ENCODE measurements around the gene AGAP1. TPM values are rescaled to one million over a fixed set of nuclear protein-coding genes. Genes with fewer than 3 reads are reported as not detected.
"Not testable (repeated sequence)": the region's sequence is repeated elsewhere in the genome, so short reads cannot be mapped to it uniquely, and the experiment has no call there.

The AGAP1 gene
- total RNA-seq, 2 experiments from 2014 or later, result not detected

- ChIA-PET CTCF (ENCODE audit: unreplicated experiment) (interaction anchor here (0.6 kb wide), 1 partner anchor 25 kb away, joined by 5 read pairs; no protein-coding TSS in a partner anchor), POLR2A (no interaction called here)
- DNase-seq (ENCODE audit: low spot score), result no peak
- BruUV-seq (replicated peaks), result no TSS peak
- Histone ChIP-seq H3K4me1 (ENCODE audit: insufficient read depth, low read length, poor library complexity, severe bottlenecking) (no peaks in the 10 kb centered on the region), H2AFZ (ENCODE audit: low read length) (no peak overlapping the region), H3K4me3 (ENCODE audit: low read depth, low read length, poor library complexity, severe bottlenecking) (no peak overlapping the region), H3K9me3 (ENCODE audit: low read length) (no peaks in the 10 kb centered on the region), H3K4me2 (ENCODE audit: low read length) (no peak overlapping the region), H3K27ac (ENCODE audit: low read depth, low read length, poor library complexity, severe bottlenecking) (no peak overlapping the region), H3K36me3 (ENCODE audit: insufficient read depth, low read length) (no peaks in the 10 kb centered on the region), H4K20me1 (ENCODE audit: insufficient read depth, low read length) (no peaks in the 10 kb centered on the region), H3K79me2 (ENCODE audit: insufficient read depth, low read depth, low read length) (no peaks in the 10 kb centered on the region), H3K9me2 (ENCODE audit: insufficient read depth, low read length) (no peaks in the 10 kb centered on the region)
- intact Hi-C loops (cut with micrococcal nuclease; ENCODE audit: unreplicated experiment), result no loop called here
- no peak for TF ChIP-seq CTCF (conservative IDR thresholded peaks at IDR 0.05; ENCODE audit: low read length)
- TF ChIP-seq EZH2phosphoT487 (IDR thresholded peaks at IDR 0.05; ENCODE audit: borderline replicate concordance, low read depth, low read length), result no peak
Measured at GRCh38 chr2:236137066-236137465, 643.2 kb downstream of the AGAP1 start.

- H3K79me2 ChIP-seq (ENCODE audit: insufficient read depth, low read depth, low read length); H3K36me3 ChIP-seq (ENCODE audit: insufficient read depth, low read length); POLR2A ChIA-PET; H3K9me2 ChIP-seq (ENCODE audit: insufficient read depth, low read length); intact Hi-C loops (cut with micrococcal nuclease; ENCODE audit: unreplicated experiment); H3K4me3 ChIP-seq (ENCODE audit: low read depth, low read length, poor library complexity, severe bottlenecking); H3K9me3 ChIP-seq (ENCODE audit: low read length); H3K27ac ChIP-seq (ENCODE audit: low read depth, low read length, poor library complexity, severe bottlenecking); H3K4me2 ChIP-seq (ENCODE audit: low read length); H2AFZ ChIP-seq (ENCODE audit: low read length); H3K4me1 ChIP-seq (ENCODE audit: insufficient read depth, low read length, poor library complexity, severe bottlenecking); BruUV-seq (replicated peaks); H4K20me1 ChIP-seq (ENCODE audit: insufficient read depth, low read length); CTCF ChIA-PET (ENCODE audit: unreplicated experiment); DNase-seq (ENCODE audit: low spot score): not testable (repeated sequence)
Measured at GRCh38 chr2:236141616-236142015, 647.8 kb downstream of the AGAP1 start.

GRCh38 chr2:236143811-236144210 is 650.0 kb downstream of the AGAP1 start:
- H3K36me3 ChIP-seq (ENCODE audit: insufficient read depth, low read length), result no peaks in the 10 kb centered on the region
- ChIA-PET POLR2A (no interaction called here), CTCF (ENCODE audit: unreplicated experiment) (no interaction called here)
- no peaks in the 10 kb centered on the region for H3K9me3 ChIP-seq (ENCODE audit: low read length)
- no TSS peak for BruUV-seq (replicated peaks)
- no peaks in the 10 kb centered on the region for H3K4me1 ChIP-seq (ENCODE audit: insufficient read depth, low read length, poor library complexity, severe bottlenecking)
- intact Hi-C loops (cut with micrococcal nuclease; ENCODE audit: unreplicated experiment), result no loop called here
- H3K4me2 ChIP-seq (ENCODE audit: low read length), result no peak overlapping the region
- no peak overlapping the region for H2AFZ ChIP-seq (ENCODE audit: low read length)
- TF ChIP-seq CTCF (conservative IDR thresholded peaks at IDR 0.05; ENCODE audit: low read length) (no peak), EZH2phosphoT487 (IDR thresholded peaks at IDR 0.05; ENCODE audit: borderline replicate concordance, low read depth, low read length) (no peak)
- no peak for DNase-seq (ENCODE audit: low spot score)
- H3K79me2 ChIP-seq (ENCODE audit: insufficient read depth, low read depth, low read length), result no peaks in the 10 kb centered on the region
- no peak overlapping the region for H3K27ac ChIP-seq (ENCODE audit: low read depth, low read length, poor library complexity, severe bottlenecking)
- no peak overlapping the region for H3K4me3 ChIP-seq (ENCODE audit: low read depth, low read length, poor library complexity, severe bottlenecking)
- H4K20me1 ChIP-seq (ENCODE audit: insufficient read depth, low read length), result no peaks in the 10 kb centered on the region
- H3K9me2 ChIP-seq (ENCODE audit: insufficient read depth, low read length), result no peaks in the 10 kb centered on the region

Data from OCI-LY7 (cell line).